GM10266 (cell line): Measurements from ENCODE around the gene SSR3.

Source experiments
- DNase-seq: peaks from one replicate; pipeline ENCODE4 v3.0.0; 2012; ENCODE audit errors: extremely low spot score
- CTCF ChIP-seq: IDR thresholded peaks from 2 replicates; pipeline ENCODE4 v1.5.1; 2012; ENCODE audit warnings: mild to moderate bottlenecking, low read depth; ENCODE audit not compliant: control insufficient read depth, insufficient read depth; ENCODE audit errors: missing control alignments

Gene SSR3

DNA sequence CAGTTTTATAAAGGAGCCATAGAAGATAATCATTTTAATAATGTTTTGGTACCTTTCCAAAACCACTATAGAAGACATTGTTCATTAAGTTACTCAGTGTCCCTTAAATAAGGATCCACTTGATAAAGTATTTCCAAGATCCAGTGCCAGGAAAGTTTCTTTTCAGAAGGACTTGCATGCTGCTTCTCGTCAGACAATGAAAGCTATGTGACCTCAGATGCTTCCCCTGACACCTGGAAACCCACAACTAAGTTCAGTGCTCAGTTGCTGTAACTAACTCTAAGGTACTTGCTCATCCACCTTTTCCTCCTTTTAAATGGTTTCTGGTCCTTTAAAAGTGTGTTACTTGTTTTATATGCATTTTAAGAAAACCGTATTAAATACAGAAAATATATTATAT, 7.3 kb downstream of the SSR3 start:
- no peak for DNase-seq
- no peak for TF ChIP-seq CTCF

- TF ChIP-seq CTCF, result no peak
Observed at GRCh38 chr3:156543043-156543555, 11.8 kb downstream of the SSR3 start.

GRCh38 chr3:156542101-156543042, 12.5 kb downstream of the SSR3 start:
- no peak for TF ChIP-seq CTCF
- no peak for DNase-seq

More at GRCh38 chr3:156543043-156543555, 11.8 kb downstream of the SSR3 start:
- DNase-seq, result no peak

DNA sequence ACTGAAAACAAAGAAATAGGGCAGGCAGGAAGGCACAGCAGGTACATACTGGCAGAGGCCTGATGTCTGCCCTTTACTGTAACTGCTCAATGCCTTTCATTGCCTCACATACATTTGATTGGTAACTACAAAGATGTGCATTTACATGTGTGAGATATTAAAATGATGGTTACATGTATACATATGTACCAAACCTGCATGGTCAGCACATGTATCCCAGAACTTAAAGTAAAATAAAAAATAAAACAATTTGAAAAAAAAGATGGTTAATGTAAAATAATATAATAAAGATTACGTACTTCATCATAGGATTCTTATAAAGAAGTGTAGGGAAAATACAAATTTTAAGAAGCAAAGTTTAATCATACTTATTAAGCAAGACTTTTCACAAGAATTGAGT, 15.1 kb downstream of the SSR3 start:
- DNase-seq, result no peak
- TF ChIP-seq CTCF, result no peak

DNA sequence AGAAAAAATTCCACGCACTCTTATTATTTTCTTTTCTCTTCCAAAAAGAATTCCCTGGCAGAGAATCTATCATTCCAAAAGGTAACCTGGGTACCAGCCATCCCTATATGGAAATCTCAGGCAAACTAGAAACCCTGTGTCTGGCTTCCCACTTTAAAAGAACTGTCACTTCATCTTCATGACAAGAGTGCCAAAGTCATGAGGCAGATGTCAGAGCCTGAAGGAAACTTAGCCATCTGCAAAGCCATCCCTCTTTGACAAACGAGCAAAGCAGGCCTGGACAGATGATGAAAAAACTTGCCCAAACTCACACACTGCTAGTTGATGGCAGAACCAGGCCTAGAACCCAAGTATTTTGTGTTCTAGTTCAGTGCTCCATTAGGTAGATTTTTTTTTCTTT, 15.9 kb downstream of the SSR3 start:
- no peak for DNase-seq

DNA sequence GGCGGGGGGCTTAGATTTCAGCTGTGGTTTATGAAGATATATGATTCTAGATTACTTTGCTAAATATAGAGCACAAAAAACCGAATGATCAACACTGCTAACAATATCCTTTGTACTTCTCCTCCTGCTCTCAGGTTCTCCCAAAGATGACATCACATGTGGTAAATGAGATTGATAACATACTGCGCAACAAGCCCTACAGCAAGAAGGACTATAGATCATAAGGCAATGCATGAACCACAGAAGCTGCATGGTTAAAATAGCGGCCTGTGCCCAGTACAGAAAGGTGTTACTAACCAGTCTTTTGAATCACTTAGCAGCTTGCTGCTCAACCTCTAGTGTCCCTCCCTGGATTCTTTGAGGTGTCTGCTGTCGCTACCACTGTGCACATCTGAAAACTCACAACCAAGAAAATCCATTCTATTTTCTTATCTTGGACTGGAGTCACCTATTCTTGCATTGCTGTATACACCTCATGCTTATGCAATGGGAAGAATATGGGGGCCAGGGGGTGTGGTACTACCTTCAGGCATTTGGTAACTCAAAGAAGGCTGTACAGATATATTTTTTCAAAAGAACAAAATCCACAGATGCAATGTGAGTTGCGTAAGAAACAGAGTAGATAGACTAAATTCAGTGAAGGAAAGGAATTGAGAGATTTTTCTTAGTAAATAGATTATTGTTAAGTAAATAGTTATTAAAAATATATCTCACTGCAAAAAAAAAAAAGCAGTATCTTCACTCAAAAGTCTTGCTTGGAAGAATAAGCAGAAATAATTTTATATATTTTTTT, 18.2 kb downstream of the SSR3 start:
- DNase-seq, result no peak
- TF ChIP-seq CTCF, result no peak

More for the DNA sequence above, 15.9 kb downstream of the SSR3 start:
- no peak for TF ChIP-seq CTCF
